Measurements from ENCODE around the gene MAFG. TPM values are rescaled to one million over a fixed set of nuclear protein-coding genes. Genes with fewer than 3 reads are reported as not detected.

Gene MAFG
- total RNA-seq, 4 donors from 2014 or later, result 19.8 to 38.3 (median 34.4) TPM

- H3K4me3 ChIP-seq, result peak overlapping the region; percentile 61 to 99 (median 86)
- DNase-seq, result peak in 2 of 3 donors; percentile 75 to 79
- no peaks in the 10 kb centered on the region for H3K9me3 ChIP-seq
- peaks cover 0 to 11% (median 8%) of the 10 kb centered on the region in 4 donors for H3K4me1 ChIP-seq
- peak overlapping the region; percentile 61 to 96 (median 78) for H3K27ac ChIP-seq
- H3K36me3 ChIP-seq, result peaks cover 0 to 76% (median under 1%) of the 10 kb centered on the region in 3 donors
- peak in 1 of 2 donors; percentile 33 for TF ChIP-seq POLR2A (IDR thresholded peaks at IDR 0.05)
- peak in 1 of 6 experiments; percentile 5 for TF ChIP-seq CTCF (IDR thresholded peaks at IDR 0.05)
- no peaks in the 10 kb centered on the region for H3K27me3 ChIP-seq
Measured at GRCh38 chr17:81909966-81910839, 17.3 kb downstream of the MAFG start.

GRCh38 chr17:81909231-81909630 is 18.3 kb downstream of the MAFG start:
- H3K27me3 ChIP-seq, result no peaks in the 10 kb centered on the region
- no peak for TF ChIP-seq POLR2A (IDR thresholded peaks at IDR 0.05)
- no peak for TF ChIP-seq CTCF (IDR thresholded peaks at IDR 0.05)
- H3K36me3 ChIP-seq, result peaks cover 0 to 73% (median 0%) of the 10 kb centered on the region in 3 donors
- peak overlapping the region in 1 of 4 donors; percentile 99 for H3K4me3 ChIP-seq
- no peaks in the 10 kb centered on the region for H3K9me3 ChIP-seq
- peaks cover 0 to 11% (median 8%) of the 10 kb centered on the region in 4 donors for H3K4me1 ChIP-seq
- no peak overlapping the region for H3K27ac ChIP-seq
- no peak for DNase-seq

- Histone ChIP-seq H3K27me3 (no peaks in the 10 kb centered on the region), H3K9me3 (no peaks in the 10 kb centered on the region), H3K4me3 (no peak overlapping the region), H3K36me3 (peaks cover 0 to 71% (median 0%) of the 10 kb centered on the region in 3 donors), H3K27ac (no peak overlapping the region), H3K4me1 (peaks cover 0 to 11% (median 8%) of the 10 kb centered on the region in 4 donors)
- no peak for TF ChIP-seq CTCF (IDR thresholded peaks at IDR 0.05)
- TF ChIP-seq POLR2A (IDR thresholded peaks at IDR 0.05), result no peak
- DNase-seq, result no peak
Measured at GRCh38 chr17:81908793-81909192, 18.7 kb downstream of the MAFG start.

GRCh38 chr17:81907219-81908145 is 20.1 kb downstream of the MAFG start:
- no peaks in the 10 kb centered on the region for H3K27me3 ChIP-seq
- no peak overlapping the region for H3K27ac ChIP-seq
- H3K4me3 ChIP-seq, result no peak overlapping the region
- DNase-seq, result no peak
- TF ChIP-seq POLR2A (IDR thresholded peaks at IDR 0.05) (no peak), CTCF (IDR thresholded peaks at IDR 0.05) (no peak)
- peaks cover 0 to 59% (median 0%) of the 10 kb centered on the region in 3 donors for H3K36me3 ChIP-seq
- H3K4me1 ChIP-seq, result peaks cover 0 to 15% (median 10%) of the 10 kb centered on the region in 4 donors
- no peaks in the 10 kb centered on the region for H3K9me3 ChIP-seq

- H3K36me3 ChIP-seq, result peaks cover 0 to 51% (median 0%) of the 10 kb centered on the region in 3 donors
Measured at GRCh38 chr17:81906476-81907218, 20.9 kb downstream of the MAFG start.

More at GRCh38 chr17:81906476-81907218, 20.9 kb downstream of the MAFG start:
- no peak for DNase-seq
- no peak for TF ChIP-seq CTCF (IDR thresholded peaks at IDR 0.05)
- no peak for TF ChIP-seq POLR2A (IDR thresholded peaks at IDR 0.05)
- H3K9me3 ChIP-seq, result no peaks in the 10 kb centered on the region
- peaks cover 0 to 23% (median 14%) of the 10 kb centered on the region in 4 donors for H3K4me1 ChIP-seq
- no peak overlapping the region for H3K4me3 ChIP-seq
- H3K27me3 ChIP-seq, result no peaks in the 10 kb centered on the region
- H3K27ac ChIP-seq, result no peak overlapping the region

Measured in Peyer's patch (tissue), 4 donors.